H54 (cell line): Measurements from ENCODE around the gene CCDC57.

Source experiments
- DNase-seq: peaks from one replicate; pipeline ENCODE4 v3.0.0; 2011; ENCODE audit warnings: low spot score, mixed read lengths; ENCODE audit not compliant: insufficient read length
- FAIRE-seq: peaks from 3 replicates; lab custom pipeline; 2011; peaks lifted over from hg19 to GRCh38; lab: Jason Lieb, UNC
- POLR2A ChIP-seq: IDR thresholded peaks from 2 replicates; pipeline ENCODE4 v1.6.1; 2011; ENCODE audit warnings: low read depth, mild to moderate bottlenecking, low read length

CCDC57 gene

GRCh38 chr17:82172486-82173160 is 40.0 kb downstream of the CCDC57 start:
- no peak for TF ChIP-seq POLR2A
- DNase-seq, result no peak
- FAIRE-seq, result no peak

DNA sequence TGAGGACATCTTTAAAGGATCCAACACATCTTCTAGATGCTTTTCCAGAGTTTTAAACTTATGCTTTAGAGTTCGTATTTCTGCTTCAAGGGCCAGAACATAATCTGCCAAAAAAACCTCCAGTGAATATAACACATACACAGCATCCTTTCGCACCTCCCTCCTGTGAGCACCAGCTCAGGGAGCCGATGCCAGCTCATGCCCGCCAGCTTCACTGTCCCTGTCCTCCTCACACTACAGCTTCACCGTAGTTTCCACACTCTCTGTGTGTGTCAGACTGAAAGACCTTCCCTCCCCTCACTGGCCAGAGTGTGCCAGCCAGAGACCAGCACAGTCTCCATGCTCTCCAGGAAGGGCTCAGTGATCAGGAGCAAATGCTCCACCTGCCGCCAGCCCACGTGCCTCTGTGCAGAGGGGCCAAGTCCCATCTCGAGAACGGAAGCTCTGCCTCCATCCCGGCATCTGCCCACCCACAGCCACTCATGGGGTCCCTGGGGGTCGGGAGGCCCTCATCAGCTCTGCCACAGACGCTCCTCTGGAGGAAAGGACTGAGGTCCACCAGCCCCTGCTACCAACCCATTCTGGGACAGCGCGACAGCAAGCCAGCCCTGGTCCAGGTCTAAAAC is 40.8 kb downstream of the CCDC57 start:
- no peak for TF ChIP-seq POLR2A
- FAIRE-seq, result no peak
- DNase-seq, result no peak

GRCh38 chr17:82170412-82170961 is 42.2 kb downstream of the CCDC57 start:
- DNase-seq (no peak), FAIRE-seq (no peak)
- TF ChIP-seq POLR2A, result no peak

- TF ChIP-seq POLR2A, result no peak
- DNase-seq (no peak), FAIRE-seq (no peak)
Measured at GRCh38 chr17:82168568-82168967, 44.1 kb downstream of the CCDC57 start.

DNA sequence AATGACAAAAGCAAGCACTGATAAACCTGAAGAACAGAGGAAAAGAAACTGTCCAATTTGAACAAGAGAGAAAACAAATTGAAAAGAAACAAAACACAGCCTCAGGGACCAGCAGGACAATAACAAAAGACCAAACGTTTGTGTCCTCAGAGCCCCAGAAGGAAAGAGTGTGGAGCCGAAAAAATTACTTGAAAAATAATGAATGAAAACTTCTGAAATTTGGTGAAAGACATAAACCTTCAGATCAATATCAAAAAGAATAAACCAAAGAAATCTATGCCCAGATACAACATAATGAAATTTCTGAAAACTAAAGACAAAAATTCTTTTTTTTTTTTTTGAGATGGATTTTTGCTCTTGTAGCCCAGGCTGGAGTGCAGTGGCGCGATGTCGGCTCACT is 45.6 kb downstream of the CCDC57 start:
- DNase-seq (no peak), FAIRE-seq (no peak)
- TF ChIP-seq POLR2A, result no peak

DNA sequence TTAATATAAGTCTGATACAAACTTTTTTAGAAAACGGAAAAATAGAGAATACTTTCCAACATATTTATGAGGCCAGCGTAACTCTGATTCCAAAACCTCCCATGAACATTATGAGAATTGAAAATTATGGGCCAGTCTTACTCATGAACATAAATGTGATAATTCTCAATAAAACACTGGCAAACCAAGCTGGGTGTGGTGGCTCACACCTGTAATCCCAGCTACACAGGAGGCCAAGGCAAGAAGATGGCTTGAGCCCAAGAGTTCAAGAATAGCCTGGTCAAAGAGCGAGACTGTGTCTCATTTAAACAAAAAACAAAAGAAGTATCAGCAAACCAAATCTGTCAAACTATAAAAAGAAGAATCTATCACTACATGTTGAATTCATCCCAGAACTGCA is 47.8 kb downstream of the CCDC57 start:
- no peak for DNase-seq
- no peak for FAIRE-seq
- no peak for TF ChIP-seq POLR2A

- FAIRE-seq (no peak), DNase-seq (no peak)
- no peak for TF ChIP-seq POLR2A
Measured at GRCh38 chr17:82161216-82161615, 51.4 kb downstream of the CCDC57 start.

DNA sequence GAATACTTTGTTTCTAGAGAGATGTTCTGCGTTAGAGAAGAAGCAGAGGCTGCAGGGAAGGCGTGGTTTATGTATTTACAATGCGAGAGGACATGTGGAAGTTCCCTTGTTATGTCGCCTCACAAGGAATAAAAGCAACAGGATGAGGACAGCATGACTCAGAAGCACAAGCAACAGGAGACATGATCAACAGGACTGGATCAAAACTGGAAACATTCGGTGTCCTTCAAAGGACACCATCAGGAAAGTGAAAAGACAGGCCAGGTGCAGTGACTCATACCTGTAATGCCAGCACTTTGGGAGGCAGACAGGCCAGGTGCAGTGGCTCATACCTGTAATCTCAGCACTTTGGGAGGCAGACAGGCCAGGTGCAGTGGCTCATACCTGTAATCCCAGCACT is 52.6 kb downstream of the CCDC57 start:
- no peak for FAIRE-seq
- no peak for DNase-seq
- TF ChIP-seq POLR2A, result no peak

- DNase-seq (no peak), FAIRE-seq (no peak)
- TF ChIP-seq POLR2A, result no peak
Measured at GRCh38 chr17:82158825-82159224, 53.8 kb downstream of the CCDC57 start.

GRCh38 chr17:82157046-82158035 is 55.3 kb downstream of the CCDC57 start:
- no peak for TF ChIP-seq POLR2A
- DNase-seq, result no peak
- no peak for FAIRE-seq

- no peak for FAIRE-seq
Measured at GRCh38 chr17:82156284-82156925, 56.2 kb downstream of the CCDC57 start.

GRCh38 chr17:82155606-82156005 is 57.0 kb downstream of the CCDC57 start:
- DNase-seq (no peak), FAIRE-seq (no peak)
- no peak for TF ChIP-seq POLR2A

More at GRCh38 chr17:82156284-82156925, 56.2 kb downstream of the CCDC57 start:
- DNase-seq, result no peak
- no peak for TF ChIP-seq POLR2A

GRCh38 chr17:82154881-82155331 is 57.7 kb downstream of the CCDC57 start:
- no peak for TF ChIP-seq POLR2A
- FAIRE-seq, result no peak
- no peak for DNase-seq
